Hippocampal formation (tissue), 2 donors: ENCODE data around the gene BRD3.

Experiments
- DNase-seq, 2 donors: peaks; one replicate each; lab custom pipeline; 2025; lab: John Stamatoyannopoulos, UW

The BRD3 gene

GRCh38 chr9:134024828-134025605 lies 42.8 kb downstream of the BRD3 start, which contains the start of gene BRD3OS:
BRD3OS (plus strand) TSS chr9:134025481; CDS start chr9:134026748, 1,267 bp downstream.
- DNase-seq = peak; percentile 99 to 100

GRCh38 chr9:134024214-134024792 lies 43.5 kb downstream of the BRD3 start:
- DNase-seq = no peak

- DNase-seq = no peak
These were observed 52.9 kb downstream of the BRD3 start for GRCh38 chr9:134014946-134015345.

GRCh38 chr9:134011401-134011800 lies 56.4 kb downstream of the BRD3 start:
- no peak for DNase-seq

- no peak for DNase-seq
These were observed 57.3 kb downstream of the BRD3 start for GRCh38 chr9:134010310-134011173.

- DNase-seq = no peak
These were observed 60.3 kb downstream of the BRD3 start for GRCh38 chr9:134007571-134007970.

GRCh38 chr9:134007150-134007549 lies 60.7 kb downstream of the BRD3 start:
- no peak for DNase-seq

GRCh38 chr9:134005381-134005780 lies 62.4 kb downstream of the BRD3 start:
- no peak for DNase-seq

- DNase-seq = no peak
These were observed 62.9 kb downstream of the BRD3 start for GRCh38 chr9:134004881-134005280.

GRCh38 chr9:134004131-134004873 lies 63.5 kb downstream of the BRD3 start:
- no peak for DNase-seq

- no peak for DNase-seq
These were observed 64.6 kb downstream of the BRD3 start for GRCh38 chr9:134003237-134003636.

- DNase-seq = no peak
These were observed 65.0 kb downstream of the BRD3 start for GRCh38 chr9:134002796-134003195.

- no peak for DNase-seq
These were observed 68.0 kb downstream of the BRD3 start for GRCh38 chr9:133999851-134000265.

GRCh38 chr9:133998915-133999595 lies 68.8 kb downstream of the BRD3 start:
- DNase-seq = no peak

GRCh38 chr9:133997584-133997983 lies 70.2 kb downstream of the BRD3 start:
- no peak for DNase-seq

- no peak for DNase-seq
These were observed 71.0 kb downstream of the BRD3 start for GRCh38 chr9:133996531-133997520.

- DNase-seq = no peak
These were observed 72.6 kb downstream of the BRD3 start for GRCh38 chr9:133995012-133995896.

- peak; percentile 40 to 67 for DNase-seq
These were observed 73.3 kb downstream of the BRD3 start for GRCh38 chr9:133994353-133995011.
